Activated CD4-positive, CD25-positive, alpha-beta regulatory T cell (primary cell): ENCODE measurements around the gene KPNB1.
A peak's percentile ranks its signal among the peaks of the same experiment; 100 is the strongest.

Source experiments
- DNase-seq, 4 experiments: peaks; one replicate each; lab custom pipeline; 2025; lab: John Stamatoyannopoulos, UW

The KPNB1 gene

GRCh38 chr17:47728214-47728877, 78.6 kb downstream of the KPNB1 start:
- DNase-seq = no peak

GRCh38 chr17:47729476-47729875, 79.8 kb downstream of the KPNB1 start:
- DNase-seq = no peak

- DNase-seq = no peak
Measured at GRCh38 chr17:47730681-47731080, 81.0 kb downstream of the KPNB1 start.

GRCh38 chr17:47731396-47731795, 81.7 kb downstream of the KPNB1 start:
- no peak for DNase-seq

- DNase-seq = no peak
Measured at GRCh38 chr17:47732399-47733046, 82.8 kb downstream of the KPNB1 start.

GRCh38 chr17:47733047-47733673, 83.4 kb downstream of the KPNB1 start, which contains the start of gene TBX21:
Gene TBX21, plus strand, starts transcription at chr17:47733236. Its CDS starts 219 bp downstream, at chr17:47733455.
- peak; percentile 78 to 86 (median 80) for DNase-seq

GRCh38 chr17:47733674-47734410, 84.1 kb downstream of the KPNB1 start:
- DNase-seq = no peak

GRCh38 chr17:47735139-47735464, 85.4 kb downstream of the KPNB1 start:
- DNase-seq = no peak
